Measurements from ENCODE around the gene TSC22D2.

The TSC22D2 gene

DNA sequence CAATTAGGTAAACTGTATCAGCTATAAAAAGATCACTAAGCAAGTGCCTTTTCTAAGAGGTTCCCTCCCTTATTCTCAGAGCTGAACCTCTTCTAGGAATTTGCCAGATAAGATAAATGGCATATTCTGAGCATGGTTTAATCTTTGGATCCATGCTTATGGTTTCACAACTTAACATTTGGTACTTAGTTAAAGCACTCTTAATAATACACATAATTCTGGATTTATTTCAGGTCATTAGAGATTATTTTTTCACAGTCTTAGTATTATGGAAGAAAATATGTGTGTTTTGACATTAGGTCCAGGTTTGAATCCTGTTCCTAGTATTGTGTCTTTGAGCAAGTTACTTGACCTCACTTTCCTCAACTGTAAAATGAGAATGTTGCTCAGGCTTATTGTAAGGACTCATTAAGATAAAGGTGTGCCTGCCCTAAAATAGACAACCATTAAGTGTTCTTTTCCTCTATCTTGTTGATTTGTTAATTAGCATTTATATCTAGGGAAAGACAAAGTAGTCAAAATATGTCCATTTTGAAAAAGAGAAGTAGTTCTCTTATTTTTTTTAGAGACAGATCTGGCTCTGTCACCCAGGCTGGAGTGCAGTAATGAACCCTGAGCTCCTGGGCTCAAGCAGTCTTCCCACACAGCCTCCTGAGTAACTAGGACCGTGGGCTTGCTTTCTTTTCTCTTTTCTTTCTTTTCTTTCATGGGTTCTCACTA is 43.4 kb downstream of the TSC22D2 start:
- TF ChIP-seq FOXP2 (optimal IDR thresholded peaks at IDR 0.05; ENCODE audit: control extremely low read depth, extremely low read length, insufficient read depth) (no peak), POLR2AphosphoS5 (IDR thresholded peaks at IDR 0.05; ENCODE audit: borderline replicate concordance, low read depth, low read length) (no peak), EZH2 (IDR thresholded peaks at IDR 0.05) (no peak)
- Histone ChIP-seq H3K9ac (ENCODE audit: insufficient read length) (no peak overlapping the region), H3K4me3 (no peak overlapping the region), H3K36me3 (ENCODE audit: insufficient read depth, low read length) (peaks cover 6% of the 10 kb centered on the region), H3K9me3 (ENCODE audit: low read depth, low read length) (no peaks in the 10 kb centered on the region), H3K27ac (peak overlapping the region; percentile 32; the same call in 1 of the 2 replicates)
- DNase-seq (ENCODE audit: low read depth, low spot score): no peak

DNA sequence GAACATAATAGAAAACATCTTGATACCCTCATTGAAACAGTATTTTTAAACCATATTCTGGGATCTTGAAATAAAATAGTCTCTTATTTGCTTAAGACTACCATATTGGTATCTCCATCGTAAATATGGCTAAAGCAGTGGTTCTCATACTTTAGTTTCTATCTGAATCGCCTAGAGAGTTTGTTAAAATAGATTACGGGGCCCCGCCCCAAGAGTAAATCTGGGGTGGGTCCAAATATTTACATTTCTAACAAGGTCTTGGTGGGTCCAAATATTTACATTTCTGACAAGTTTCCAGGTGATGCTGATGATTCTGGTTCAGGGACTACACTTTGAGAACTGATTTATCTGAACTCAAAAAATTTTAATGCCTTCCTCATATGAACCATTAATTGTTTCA is 45.3 kb downstream of the TSC22D2 start:
- peaks cover 24% of the 10 kb centered on the region for H3K36me3 ChIP-seq (ENCODE audit: insufficient read depth, low read length)

DNA sequence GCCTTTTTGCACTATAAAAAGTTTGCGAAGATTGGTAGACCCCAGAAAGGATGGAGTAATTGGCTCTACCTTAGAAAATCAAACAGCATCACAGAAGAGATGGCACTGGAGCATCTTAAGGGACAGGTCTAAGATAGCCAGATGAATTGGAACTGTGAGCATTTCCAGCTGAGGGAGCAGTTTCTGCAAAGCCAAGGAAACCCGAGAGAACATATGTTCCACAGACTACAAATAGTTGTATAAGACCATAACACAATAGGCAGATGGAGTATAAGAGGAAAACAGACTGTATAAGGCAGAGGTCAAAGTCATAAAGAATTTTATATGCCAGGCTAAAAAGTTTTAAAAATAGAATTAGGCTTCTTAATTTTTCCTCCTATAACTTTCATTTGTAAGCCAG is 46.0 kb downstream of the TSC22D2 start:
- no peak overlapping the region for H3K9ac ChIP-seq (ENCODE audit: insufficient read length)
- no peak overlapping the region for H3K4me3 ChIP-seq
- TF ChIP-seq FOXP2 (optimal IDR thresholded peaks at IDR 0.05; ENCODE audit: control extremely low read depth, extremely low read length, insufficient read depth) (no peak), POLR2AphosphoS5 (IDR thresholded peaks at IDR 0.05; ENCODE audit: borderline replicate concordance, low read depth, low read length) (no peak), EZH2 (IDR thresholded peaks at IDR 0.05) (no peak)
- DNase-seq (ENCODE audit: low read depth, low spot score): no peak
- no peak overlapping the region for H3K27ac ChIP-seq
- no peaks in the 10 kb centered on the region for H3K9me3 ChIP-seq (ENCODE audit: low read depth, low read length)
- peaks cover 31% of the 10 kb centered on the region for H3K36me3 ChIP-seq (ENCODE audit: insufficient read depth, low read length)

More for the DNA sequence above, 45.3 kb downstream of the TSC22D2 start:
- no peak overlapping the region for H3K27ac ChIP-seq
- no peak overlapping the region for H3K9ac ChIP-seq (ENCODE audit: insufficient read length)
- DNase-seq (ENCODE audit: low read depth, low spot score): no peak
- no peak overlapping the region for H3K4me3 ChIP-seq
- TF ChIP-seq POLR2AphosphoS5 (IDR thresholded peaks at IDR 0.05; ENCODE audit: borderline replicate concordance, low read depth, low read length) (no peak), EZH2 (IDR thresholded peaks at IDR 0.05) (no peak), FOXP2 (optimal IDR thresholded peaks at IDR 0.05; ENCODE audit: control extremely low read depth, extremely low read length, insufficient read depth) (no peak)
- H3K9me3 ChIP-seq (ENCODE audit: low read depth, low read length): no peaks in the 10 kb centered on the region

- Histone ChIP-seq H3K4me3 (no peak overlapping the region), H3K9me3 (ENCODE audit: low read depth, low read length) (no peaks in the 10 kb centered on the region), H3K9ac (ENCODE audit: insufficient read length) (no peak overlapping the region), H3K27ac (no peak overlapping the region), H3K36me3 (ENCODE audit: insufficient read depth, low read length) (peaks cover 37% of the 10 kb centered on the region)
- no peak for TF ChIP-seq EZH2 (IDR thresholded peaks at IDR 0.05)
- no peak for TF ChIP-seq FOXP2 (optimal IDR thresholded peaks at IDR 0.05; ENCODE audit: control extremely low read depth, extremely low read length, insufficient read depth)
- TF ChIP-seq POLR2AphosphoS5 (IDR thresholded peaks at IDR 0.05; ENCODE audit: borderline replicate concordance, low read depth, low read length): no peak
- no peak for DNase-seq (ENCODE audit: low read depth, low spot score)
Observed at GRCh38 chr3:150454622-150455021, 46.5 kb downstream of the TSC22D2 start.

- Histone ChIP-seq H3K4me3 (no peak overlapping the region), H3K36me3 (ENCODE audit: insufficient read depth, low read length) (peaks cover 43% of the 10 kb centered on the region), H3K9me3 (ENCODE audit: low read depth, low read length) (no peaks in the 10 kb centered on the region), H3K9ac (ENCODE audit: insufficient read length) (no peak overlapping the region), H3K27ac (no peak overlapping the region)
- TF ChIP-seq EZH2 (IDR thresholded peaks at IDR 0.05) (no peak), FOXP2 (optimal IDR thresholded peaks at IDR 0.05; ENCODE audit: control extremely low read depth, extremely low read length, insufficient read depth) (no peak), POLR2AphosphoS5 (IDR thresholded peaks at IDR 0.05; ENCODE audit: borderline replicate concordance, low read depth, low read length) (no peak)
- no peak for DNase-seq (ENCODE audit: low read depth, low spot score)
Observed at GRCh38 chr3:150455341-150455740, 47.2 kb downstream of the TSC22D2 start.

DNA sequence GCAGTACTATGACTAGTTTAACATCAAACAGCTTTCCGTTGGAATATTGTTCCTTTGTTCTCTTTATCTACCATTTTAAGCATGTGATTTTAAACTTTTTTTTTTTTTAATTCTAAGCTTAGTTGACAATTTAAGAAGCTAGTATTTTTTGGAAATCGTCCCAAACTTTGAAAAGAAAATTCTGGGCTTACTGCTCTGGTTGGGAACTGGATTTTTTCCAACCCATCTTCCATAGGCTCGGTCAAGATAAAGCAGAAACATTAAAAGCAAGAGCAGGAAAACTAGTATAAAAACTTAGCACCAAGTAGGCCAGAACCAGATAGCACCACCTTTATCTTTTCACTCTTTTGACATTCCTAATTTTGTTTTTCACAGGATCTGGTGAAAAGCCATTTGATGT is 49.9 kb downstream of the TSC22D2 start:
- Histone ChIP-seq H3K36me3 (ENCODE audit: insufficient read depth, low read length) (peaks cover 39% of the 10 kb centered on the region), H3K27ac (no peak overlapping the region), H3K9me3 (ENCODE audit: low read depth, low read length) (no peaks in the 10 kb centered on the region), H3K9ac (ENCODE audit: insufficient read length) (no peak overlapping the region), H3K4me3 (no peak overlapping the region)
- no peak for DNase-seq (ENCODE audit: low read depth, low spot score)
- TF ChIP-seq EZH2 (IDR thresholded peaks at IDR 0.05) (no peak), POLR2AphosphoS5 (IDR thresholded peaks at IDR 0.05; ENCODE audit: borderline replicate concordance, low read depth, low read length) (no peak), FOXP2 (optimal IDR thresholded peaks at IDR 0.05; ENCODE audit: control extremely low read depth, extremely low read length, insufficient read depth) (no peak)

DNA sequence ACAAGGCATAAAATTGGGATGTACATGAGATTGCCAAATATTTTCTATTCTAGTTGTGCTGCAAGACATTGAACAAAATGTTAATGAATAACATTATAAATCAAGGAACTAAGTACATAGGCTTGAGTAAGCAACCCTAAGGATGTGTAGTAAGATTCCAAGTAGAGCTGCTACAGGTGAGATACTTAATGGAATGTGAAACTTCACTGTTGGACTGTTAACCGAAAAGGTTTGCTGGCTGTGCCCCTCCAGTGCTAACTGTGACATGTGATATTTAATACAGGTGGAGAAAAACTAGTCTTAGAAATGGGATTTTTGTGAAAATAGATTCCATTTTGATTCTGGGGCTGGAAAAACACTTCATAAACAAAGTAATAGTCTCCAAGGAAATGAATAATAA is 52.4 kb downstream of the TSC22D2 start:
- H3K4me3 ChIP-seq: no peak overlapping the region
- TF ChIP-seq FOXP2 (optimal IDR thresholded peaks at IDR 0.05; ENCODE audit: control extremely low read depth, extremely low read length, insufficient read depth): no peak
- no peak for TF ChIP-seq EZH2 (IDR thresholded peaks at IDR 0.05)
- no peak for TF ChIP-seq POLR2AphosphoS5 (IDR thresholded peaks at IDR 0.05; ENCODE audit: borderline replicate concordance, low read depth, low read length)
- no peak for DNase-seq (ENCODE audit: low read depth, low spot score)
- H3K9me3 ChIP-seq (ENCODE audit: low read depth, low read length): no peaks in the 10 kb centered on the region
- H3K27ac ChIP-seq: no peak overlapping the region
- peaks cover 39% of the 10 kb centered on the region for H3K36me3 ChIP-seq (ENCODE audit: insufficient read depth, low read length)
- H3K9ac ChIP-seq (ENCODE audit: insufficient read length): no peak overlapping the region

GRCh38 chr3:150461399-150461798 is 53.3 kb downstream of the TSC22D2 start:
- H3K36me3 ChIP-seq (ENCODE audit: insufficient read depth, low read length): peaks cover 38% of the 10 kb centered on the region
- H3K27ac ChIP-seq: no peak overlapping the region
- H3K4me3 ChIP-seq: no peak overlapping the region

More at GRCh38 chr3:150461399-150461798, 53.3 kb downstream of the TSC22D2 start:
- no peak for DNase-seq (ENCODE audit: low read depth, low spot score)
- Histone ChIP-seq H3K9me3 (ENCODE audit: low read depth, low read length) (no peaks in the 10 kb centered on the region), H3K9ac (ENCODE audit: insufficient read length) (no peak overlapping the region)
- TF ChIP-seq EZH2 (IDR thresholded peaks at IDR 0.05): no peak
- no peak for TF ChIP-seq FOXP2 (optimal IDR thresholded peaks at IDR 0.05; ENCODE audit: control extremely low read depth, extremely low read length, insufficient read depth)
- TF ChIP-seq POLR2AphosphoS5 (IDR thresholded peaks at IDR 0.05; ENCODE audit: borderline replicate concordance, low read depth, low read length): no peak
